ENCODE results near the gene CA5A. TPM values are rescaled to one million over a fixed set of nuclear protein-coding genes. Genes with fewer than 3 reads are reported as not detected.
"Not testable (repeated sequence)": the region's sequence is repeated elsewhere in the genome, so short reads cannot be mapped to it uniquely, and the experiment has no call there.

CA5A gene
- total and polyA plus RNA-seq, 2 experiments from 2014 or later = not detected

GRCh38 chr16:87891764-87892163 is 44.6 kb downstream of the CA5A start (continued):
- TF ChIP-seq REST (IDR thresholded peaks at IDR 0.05; ENCODE audit: unreplicated experiment) (no peak), CTCF (conservative IDR thresholded peaks at IDR 0.05; ENCODE audit: low read depth in 2 of 2) (no peak), ETS1 (IDR thresholded peaks at IDR 0.05) (no peak), POLR2AphosphoS5 (IDR thresholded peaks at IDR 0.05; ENCODE audit: low read depth) (no peak), EZH2 (IDR thresholded peaks at IDR 0.05; ENCODE audit: low read depth, unreplicated experiment) (no peak), STAT1 (IDR thresholded peaks at IDR 0.05; ENCODE audit: unreplicated experiment) (no peak)

GRCh38 chr16:87889762-87890161 is 46.6 kb downstream of the CA5A start:
- not testable (repeated sequence) for H3K79me2 ChIP-seq (replicated peaks; ENCODE audit: insufficient read depth); H3K9me3 Mint-ChIP-seq; H3K36me3 ChIP-seq (ENCODE audit: insufficient read depth); H3F3A ChIP-seq (replicated peaks; ENCODE audit: low read depth); H3K4me1 Mint-ChIP-seq; H3K27ac ChIP-seq (ENCODE audit: low read depth); H3K4me1 ChIP-seq (ENCODE audit: insufficient read depth); H4K20me1 ChIP-seq (replicated peaks; ENCODE audit: insufficient read depth); H3K4me2 ChIP-seq; H3K27me3 ChIP-seq (ENCODE audit: insufficient read depth); H2AFZ ChIP-seq; H3K4me3 Mint-ChIP-seq; H3K27ac Mint-ChIP-seq; H3K9me2 ChIP-seq (ENCODE audit: insufficient read depth); H3K36me3 Mint-ChIP-seq (ENCODE audit: low read depth); H3K27me3 Mint-ChIP-seq (ENCODE audit: insufficient read depth, low read depth, poor library complexity); H3K4me3 ChIP-seq
- ATAC-seq (peak; percentile 62), DNase-seq (ENCODE audit: low spot score) (peak; percentile 57)
- peak; percentile 67 to 87 for TF ChIP-seq CTCF (conservative IDR thresholded peaks at IDR 0.05; ENCODE audit: low read depth in 2 of 2)

- not testable (repeated sequence) for H2AFZ ChIP-seq; H3K9me3 Mint-ChIP-seq; DNase-seq (ENCODE audit: low spot score); H3K27ac ChIP-seq (ENCODE audit: low read depth); H4K20me1 ChIP-seq (replicated peaks; ENCODE audit: insufficient read depth); H3K4me1 ChIP-seq (ENCODE audit: insufficient read depth); ATAC-seq; H3K4me3 ChIP-seq; H3K4me3 Mint-ChIP-seq; H3K4me2 ChIP-seq; H3K27me3 Mint-ChIP-seq (ENCODE audit: insufficient read depth, low read depth, poor library complexity); H3K36me3 ChIP-seq (ENCODE audit: insufficient read depth); H3K9me2 ChIP-seq (ENCODE audit: insufficient read depth); H3K27me3 ChIP-seq (ENCODE audit: insufficient read depth); H3K27ac Mint-ChIP-seq; H3K4me1 Mint-ChIP-seq; H3K79me2 ChIP-seq (replicated peaks; ENCODE audit: insufficient read depth); H3F3A ChIP-seq (replicated peaks; ENCODE audit: low read depth); H3K36me3 Mint-ChIP-seq (ENCODE audit: low read depth)
Measured at GRCh38 chr16:87888346-87888745, 48.0 kb downstream of the CA5A start.

GRCh38 chr16:87887931-87888330 is 48.4 kb downstream of the CA5A start:
- H3K9me2 ChIP-seq (ENCODE audit: insufficient read depth); H3K4me3 ChIP-seq; H3F3A ChIP-seq (replicated peaks; ENCODE audit: low read depth); H3K36me3 Mint-ChIP-seq (ENCODE audit: low read depth); H3K4me2 ChIP-seq; H3K27ac ChIP-seq (ENCODE audit: low read depth); H3K27ac Mint-ChIP-seq; H3K9me3 Mint-ChIP-seq; H3K79me2 ChIP-seq (replicated peaks; ENCODE audit: insufficient read depth); H3K36me3 ChIP-seq (ENCODE audit: insufficient read depth); H2AFZ ChIP-seq; H3K27me3 Mint-ChIP-seq (ENCODE audit: insufficient read depth, low read depth, poor library complexity); ATAC-seq; H3K4me1 ChIP-seq (ENCODE audit: insufficient read depth); DNase-seq (ENCODE audit: low spot score); H4K20me1 ChIP-seq (replicated peaks; ENCODE audit: insufficient read depth); H3K4me1 Mint-ChIP-seq; H3K27me3 ChIP-seq (ENCODE audit: insufficient read depth); H3K4me3 Mint-ChIP-seq: not testable (repeated sequence)

All from GM23338 (cell line).